HG03039 (cell line): ENCODE data around the gene KIF4B.
"Not testable (repeated sequence)": the region's sequence is repeated elsewhere in the genome, so short reads cannot be mapped to it uniquely, and the experiment has no call there.

Experiments
- ATAC-seq: cut with Tn5 transposase; IDR thresholded peaks from one replicate; pipeline ENCODE4 v1.9.1; 2021; ENCODE audit warnings: mild to moderate bottlenecking, moderate library complexity; ENCODE audit not compliant: unreplicated experiment

KIF4B gene

GRCh38 chr5:155013526-155013925, at the start of gene KIF4B:
TSS of gene KIF4B (plus strand) at chr5:155013755. CDS start at chr5:155013860, 105 bp downstream.
- ATAC-seq = no peak

GRCh38 chr5:154966081-154966841, 47.3 kb upstream of the KIF4B start:
- ATAC-seq = no peak

GRCh38 chr5:154966874-154967273, 46.7 kb upstream of the KIF4B start:
- ATAC-seq = no peak

GRCh38 chr5:154967421-154968024, 46.0 kb upstream of the KIF4B start:
- no peak for ATAC-seq

- no peak for ATAC-seq
Measured at GRCh38 chr5:154968953-154969352, 44.6 kb upstream of the KIF4B start.

- no peak for ATAC-seq
Measured at GRCh38 chr5:154970759-154971158, 42.8 kb upstream of the KIF4B start.

GRCh38 chr5:154971501-154971900, 42.1 kb upstream of the KIF4B start:
- ATAC-seq = no peak

GRCh38 chr5:154972476-154973080, 41.0 kb upstream of the KIF4B start:
- no peak for ATAC-seq

- not testable (repeated sequence) for ATAC-seq
Measured at GRCh38 chr5:154976082-154976481, 37.5 kb upstream of the KIF4B start.

- ATAC-seq = no peak
Measured at GRCh38 chr5:154977409-154977808, 36.1 kb upstream of the KIF4B start.

GRCh38 chr5:154978294-154978693, 35.3 kb upstream of the KIF4B start:
- not testable (repeated sequence) for ATAC-seq

- ATAC-seq = no peak
Measured at GRCh38 chr5:154984946-154985516, 28.5 kb upstream of the KIF4B start.

- ATAC-seq = no peak
Measured at GRCh38 chr5:154986151-154986550, 27.4 kb upstream of the KIF4B start.

- ATAC-seq = no peak
Measured at GRCh38 chr5:154989626-154990025, 23.9 kb upstream of the KIF4B start.

GRCh38 chr5:154993461-154993860, 20.1 kb upstream of the KIF4B start:
- ATAC-seq = no peak

GRCh38 chr5:154995679-154996078, 17.9 kb upstream of the KIF4B start:
- no peak for ATAC-seq

GRCh38 chr5:154997746-154998145, 15.8 kb upstream of the KIF4B start:
- ATAC-seq = no peak

- peak; percentile 73 for ATAC-seq
Measured at GRCh38 chr5:154999865-155000264, 13.7 kb upstream of the KIF4B start.

- ATAC-seq = no peak
Measured at GRCh38 chr5:155001523-155001922, 12.0 kb upstream of the KIF4B start.

GRCh38 chr5:155002722-155003121, 10.8 kb upstream of the KIF4B start:
- ATAC-seq = not testable (repeated sequence)

GRCh38 chr5:155004138-155004744, 9.3 kb upstream of the KIF4B start:
- no peak for ATAC-seq
